Esophagus muscularis mucosa (tissue), 4 donors: ENCODE measurements around the gene RNU2-1.

Experiments used
- EP300 ChIP-seq: sonication (generic); formaldehyde crosslinking; IDR thresholded peaks from one replicate; pipeline ENCODE4 v1.6.1; 2017; ENCODE audit warnings: antibody characterized with exemption
- POLR2A ChIP-seq: fragments of 450-650 bp; IDR thresholded peaks from one replicate; pipeline ENCODE4 v1.6.1; 2017; ENCODE audit warnings: antibody characterized with exemption, moderate library complexity, mild to moderate bottlenecking, low read depth
- POLR2AphosphoS5 ChIP-seq, 2 donors: sonication (generic); formaldehyde crosslinking; IDR thresholded peaks; one replicate each; pipeline ENCODE4 v1.6.1; 2017; ENCODE audit warnings: antibody characterized with exemption in 2 of 2
- TF ChIP-seq, protein P1 (sequence below), 3 experiments: fragments of 200-600 bp in 2 of 3; fragments of 450-650 bp in 1 of 3; sonication (generic) in 2 of 3; IDR thresholded peaks; one replicate each; pipeline ENCODE4 v1.5.1; 2017 to 2019; ENCODE audit warnings: antibody characterized with exemption in 3 of 3, mild to moderate bottlenecking in 2 of 3, moderate library complexity in 1 of 3

DNA sequence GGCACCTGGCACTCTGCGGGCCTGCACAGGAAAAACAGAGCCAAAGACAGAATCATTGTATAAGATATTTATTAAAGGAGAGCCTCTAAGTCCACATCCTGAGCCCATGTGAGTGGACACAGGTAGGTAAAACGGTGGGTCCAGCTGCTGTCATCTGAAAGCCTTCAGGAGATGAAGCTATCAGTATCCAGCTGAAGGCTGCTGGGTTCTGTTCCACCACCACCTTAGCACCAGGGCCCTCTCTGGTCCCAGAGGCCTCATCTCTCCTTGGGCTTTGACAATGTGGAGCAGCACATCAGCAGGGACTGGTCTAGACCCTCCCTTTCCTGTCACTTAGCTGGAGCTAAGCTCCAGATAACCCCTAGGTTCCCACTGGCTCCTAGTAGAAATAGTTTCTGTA, 14.8 kb downstream of the RNU2-1 start:
- TF ChIP-seq, protein P1, sequence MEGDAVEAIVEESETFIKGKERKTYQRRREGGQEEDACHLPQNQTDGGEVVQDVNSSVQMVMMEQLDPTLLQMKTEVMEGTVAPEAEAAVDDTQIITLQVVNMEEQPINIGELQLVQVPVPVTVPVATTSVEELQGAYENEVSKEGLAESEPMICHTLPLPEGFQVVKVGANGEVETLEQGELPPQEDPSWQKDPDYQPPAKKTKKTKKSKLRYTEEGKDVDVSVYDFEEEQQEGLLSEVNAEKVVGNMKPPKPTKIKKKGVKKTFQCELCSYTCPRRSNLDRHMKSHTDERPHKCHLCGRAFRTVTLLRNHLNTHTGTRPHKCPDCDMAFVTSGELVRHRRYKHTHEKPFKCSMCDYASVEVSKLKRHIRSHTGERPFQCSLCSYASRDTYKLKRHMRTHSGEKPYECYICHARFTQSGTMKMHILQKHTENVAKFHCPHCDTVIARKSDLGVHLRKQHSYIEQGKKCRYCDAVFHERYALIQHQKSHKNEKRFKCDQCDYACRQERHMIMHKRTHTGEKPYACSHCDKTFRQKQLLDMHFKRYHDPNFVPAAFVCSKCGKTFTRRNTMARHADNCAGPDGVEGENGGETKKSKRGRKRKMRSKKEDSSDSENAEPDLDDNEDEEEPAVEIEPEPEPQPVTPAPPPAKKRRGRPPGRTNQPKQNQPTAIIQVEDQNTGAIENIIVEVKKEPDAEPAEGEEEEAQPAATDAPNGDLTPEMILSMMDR (IDR thresholded peaks at IDR 0.05) = no peak
- TF ChIP-seq POLR2A (no peak), POLR2AphosphoS5 (IDR thresholded peaks at IDR 0.05) (no peak), EP300 (no peak)
